SK-N-SH (cell line): Measurements from ENCODE around the gene PAPPA2. TPM values are rescaled to one million over a fixed set of nuclear protein-coding genes. Genes with fewer than 3 reads are reported as not detected.

Source experiments
- CTCF ChIA-PET: fragments of 300-600, 350-600 bp; formaldehyde crosslinking; extraction: SDS; loops from one replicate; lab custom pipeline; 2021; lab: Yijun Ruan, JAX
- POLR2A ChIA-PET: fragments of 350-600 bp; sonication (Branson Sonifier 250); formaldehyde crosslinking; extraction: SDS; loops from one replicate; lab custom pipeline; 2020; ENCODE audit warnings: antibody characterized with exemption, inconsistent platforms; lab: Yijun Ruan, JAX
- DNase-seq: peaks from one replicate; pipeline ENCODE4 v3.0.0; 2012
- H2AFZ ChIP-seq: fragments of 200-600 bp; sonication (generic); 2 replicates; pipeline ENCODE4 v1.8.1; 2016; ENCODE audit warnings: antibody characterized with exemption, mild to moderate bottlenecking, low read depth
- H3F3A ChIP-seq: fragments of 200-600 bp; sonication (generic); replicated peaks from 2 replicates; pipeline ENCODE3; 2016; ENCODE audit warnings: antibody characterized with exemption, mild to moderate bottlenecking; ENCODE audit not compliant: insufficient read depth
- H3K27ac ChIP-seq, 2 experiments: fragments of 200-500 bp in 1 of 2; fragments of 200-600 bp in 1 of 2; sonication (Bioruptor generic) in 1 of 2; sonication (generic), shearing (Covaris generic) in 1 of 2; 2 replicates each; pipeline versions ENCODE4 v1.5.1 to v1.6.1; 2014 to 2016; ENCODE audit warnings: low read depth in 2 of 2, inconsistent platforms in 1 of 2, low read length in 1 of 2, mild to moderate bottlenecking in 1 of 2, mixed read lengths in 1 of 2
- H3K27me3 ChIP-seq: fragments of 200-600 bp; sonication (generic), shearing (Covaris generic); 2 replicates; pipeline ENCODE4 v1.6.1; 2016; ENCODE audit warnings: mixed run types; ENCODE audit not compliant: insufficient read depth
- H3K36me3 ChIP-seq, 2 experiments: fragments of 200-500 bp in 1 of 2; fragments of 200-600 bp in 1 of 2; sonication (Bioruptor generic) in 1 of 2; sonication (generic) in 1 of 2; replicated peaks in 1 of 2; 2 replicates each; pipeline versions ENCODE3 to v1.5.1; 2014 to 2016; ENCODE audit warnings: low read length in 1 of 2, mild to moderate bottlenecking in 1 of 2; ENCODE audit not compliant: insufficient read depth in 2 of 2, control insufficient read depth in 1 of 2
- H3K4me1 ChIP-seq, 2 experiments: fragments of 200-500 bp in 1 of 2; fragments of 200-600 bp in 1 of 2; sonication (Bioruptor generic) in 1 of 2; sonication (generic), shearing (Covaris generic) in 1 of 2; 2 replicates each; pipeline versions ENCODE4 v1.5.1 to v1.6.1; 2014 to 2016; ENCODE audit warnings: low read depth in 1 of 2, low read length in 1 of 2, mixed run types in 1 of 2; ENCODE audit not compliant: insufficient read depth in 2 of 2, control insufficient read depth in 1 of 2
- H3K4me2 ChIP-seq: fragments of 200-600 bp; sonication (generic), shearing (Covaris generic); 2 replicates; pipeline ENCODE4 v1.6.1; 2017; ENCODE audit warnings: mixed run types
- H3K4me3 ChIP-seq, 2 experiments: fragments of 200-500 bp in 1 of 2; fragments of 200-600 bp in 1 of 2; sonication (Bioruptor generic) in 1 of 2; sonication (generic), shearing (Covaris generic) in 1 of 2; 2 replicates each; pipeline versions ENCODE4 v1.5.1 to v1.8.1; 2014 to 2016; ENCODE audit warnings: low read depth in 2 of 2, inconsistent platforms in 1 of 2, low read length in 1 of 2, mild to moderate bottlenecking in 1 of 2, mixed read lengths in 1 of 2, moderate library complexity in 1 of 2
- H3K79me2 ChIP-seq: fragments of 200-600 bp; sonication (generic); 2 replicates; pipeline ENCODE4 v1.8.1; 2017; ENCODE audit warnings: mild to moderate bottlenecking; ENCODE audit not compliant: insufficient read depth
- H3K9ac ChIP-seq: fragments of 200-600 bp; sonication (generic); 2 replicates; pipeline ENCODE4 v1.6.1; 2017; ENCODE audit warnings: mixed run types
- H3K9me2 ChIP-seq: fragments of 200-600 bp; sonication (generic); 2 replicates; pipeline ENCODE4 v1.6.1; 2017; ENCODE audit warnings: mixed run types
- H3K9me3 ChIP-seq: fragments of 200-600 bp; sonication (generic); 2 replicates; pipeline ENCODE4 v1.6.1; 2017; ENCODE audit warnings: mixed run types, mild to moderate bottlenecking, moderate library complexity
- H4K20me1 ChIP-seq: fragments of 200-600 bp; sonication (generic); 2 replicates; pipeline ENCODE4 v1.6.1; 2017; ENCODE audit warnings: mild to moderate bottlenecking, mixed run types; ENCODE audit not compliant: insufficient read depth
- CHD2 ChIP-seq: fragments of 150-350 bp; IDR thresholded peaks from 2 replicates; pipeline ENCODE4 v1.6.1; 2018; ENCODE audit warnings: low read length; ENCODE audit not compliant: partially characterized antibody
- EZH2phosphoT487 ChIP-seq: fragments of 200-600 bp; sonication (generic); IDR thresholded peaks from 2 replicates; pipeline ENCODE4 v1.6.1; 2017; ENCODE audit warnings: low read depth, mixed run types, mild to moderate bottlenecking, antibody characterized with exemption, moderate library complexity, borderline replicate concordance
- JUND ChIP-seq: IDR thresholded peaks from 2 replicates; pipeline ENCODE4 v1.4.0; 2012
- MEF2A ChIP-seq: IDR thresholded peaks from 2 replicates; pipeline ENCODE4 v1.4.0; 2012; ENCODE audit warnings: low read depth, borderline replicate concordance
- RAD21 ChIP-seq: IDR thresholded peaks from 2 replicates; pipeline ENCODE4 v1.6.1; 2012; ENCODE audit warnings: mild to moderate bottlenecking, low read length
- RCOR1 ChIP-seq: fragments of 150-350 bp; IDR thresholded peaks from 2 replicates; pipeline ENCODE4 v1.6.1; 2017; ENCODE audit warnings: antibody characterized with exemption, low read length
- RXRA ChIP-seq: IDR thresholded peaks from 2 replicates; pipeline ENCODE4 v1.4.0; 2012; ENCODE audit warnings: low read depth, mild to moderate bottlenecking, borderline replicate concordance
- SIN3A ChIP-seq: IDR thresholded peaks from 2 replicates; pipeline ENCODE4 v1.6.1; 2012; ENCODE audit warnings: low read depth, mild to moderate bottlenecking, low read length, moderate library complexity, borderline replicate concordance
- SMC3 ChIP-seq: IDR thresholded peaks from 2 replicates; pipeline ENCODE4 v1.6.1; 2012; ENCODE audit warnings: low read depth, low read length, improper control_type of control experiment
- TEAD4 ChIP-seq: IDR thresholded peaks from 2 replicates; pipeline ENCODE4 v1.4.0; 2012; ENCODE audit warnings: mild to moderate bottlenecking, borderline replicate concordance; ENCODE audit not compliant: insufficient read depth
- YY1 ChIP-seq: IDR thresholded peaks from 2 replicates; pipeline ENCODE4 v1.4.0; 2012; ENCODE audit warnings: low read depth, mild to moderate bottlenecking
- WGBS: methylation state at CpG from one replicate; pipeline ENCODE4 v1.1.6; 2017; ENCODE audit warnings: low lambda C conversion rate; 5-methylcytosine and 5-hydroxymethylcytosine counted together
- polyA plus RNA-seq, 3 experiments: library from polyadenylated mRNA; depleted of rRNA; stranded (reverse); fragments of >200 nt; gene quantifications; 2 replicates each; pipeline ENCODE4 v1.2.3, GENCODE V29; 2012
- TF ChIP-seq, protein P1 (sequence below): IDR thresholded peaks from 2 replicates; pipeline ENCODE4 v1.4.0; 2012; ENCODE audit warnings: low read depth, borderline replicate concordance
- TF ChIP-seq, protein P2 (sequence below): fragments of 200-600 bp; sonication (generic); IDR thresholded peaks from 2 replicates; pipeline ENCODE4 v1.6.1; 2017; ENCODE audit warnings: antibody characterized with exemption, mild to moderate bottlenecking, moderate library complexity
- TF ChIP-seq, protein P3 (sequence below): fragments of 150-350 bp; IDR thresholded peaks from 2 replicates; pipeline ENCODE4 v1.6.1; 2017; ENCODE audit warnings: antibody characterized with exemption, low read length, low read depth, borderline replicate concordance
- TF ChIP-seq, protein P4 (sequence below): IDR thresholded peaks from 2 replicates; pipeline ENCODE4 v1.6.1; 2012; ENCODE audit warnings: mild to moderate bottlenecking, low read depth, low read length, moderate library complexity

Gene PAPPA2
- polyA plus RNA-seq, 1 of the 3 experiments (the other 2 are of a cell fraction): 0.02 TPM

DNA sequence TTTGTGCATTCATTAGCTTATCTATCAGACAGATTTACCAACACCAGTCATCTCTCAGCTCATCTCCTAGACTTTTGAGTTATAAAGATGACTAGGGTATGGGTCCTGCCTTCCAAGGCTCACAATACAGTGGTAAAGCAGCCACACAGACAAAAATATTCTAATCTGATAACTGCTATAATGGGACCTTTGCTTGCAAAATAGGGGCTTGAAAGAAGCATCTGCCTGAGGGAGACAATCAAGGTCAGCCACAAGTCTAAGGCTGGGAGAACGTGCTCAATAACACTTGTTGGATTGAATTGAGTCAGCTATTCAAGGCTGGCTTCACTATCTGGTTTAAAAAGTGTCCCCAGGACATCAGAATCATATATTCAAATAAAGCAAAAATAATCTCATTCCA is 1.4 kb upstream of the PAPPA2 start:
- POLR2A ChIA-PET: no interaction called here

DNA sequence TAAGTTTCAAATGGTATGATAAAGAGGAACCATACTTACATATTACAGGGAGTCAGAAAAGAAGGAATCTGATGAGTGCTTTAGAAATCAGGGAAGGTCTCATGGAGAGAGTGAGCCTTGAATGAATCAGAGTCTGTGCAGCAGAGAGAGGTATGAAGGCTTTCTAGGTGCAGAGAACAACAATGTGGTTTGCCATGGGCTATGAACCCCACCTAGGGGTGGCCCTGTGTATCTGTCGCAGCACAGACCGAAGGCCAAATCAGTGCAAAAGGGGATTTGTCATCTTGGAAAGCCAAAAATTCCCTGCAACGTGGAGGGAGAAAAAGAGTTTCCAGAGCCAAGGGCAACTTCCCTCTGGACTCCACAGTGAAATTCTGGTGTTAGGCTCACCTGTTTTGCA is 3.5 kb downstream of the PAPPA2 start:
- H3K79me2 ChIP-seq: no peaks in the 10 kb centered on the region
- no peak overlapping the region for H3K4me3 ChIP-seq
- H3K9ac ChIP-seq: no peak overlapping the region
- WGBS: 13% methylated on average over 3 of the region's 3 CpGs
- H2AFZ ChIP-seq: no peak overlapping the region
- no peaks in the 10 kb centered on the region for H4K20me1 ChIP-seq
- ChIA-PET POLR2A (no interaction called here), CTCF (no interaction called here)
- H3K4me1 ChIP-seq: no peaks in the 10 kb centered on the region
- peak; percentile 21 for DNase-seq
- no peaks in the 10 kb centered on the region for H3F3A ChIP-seq
- no peak overlapping the region for H3K4me2 ChIP-seq
- H3K36me3 ChIP-seq: no peaks in the 10 kb centered on the region
- H3K27me3 ChIP-seq: no peaks in the 10 kb centered on the region
- no peak overlapping the region for H3K27ac ChIP-seq
- H3K9me3 ChIP-seq: no peaks in the 10 kb centered on the region
- H3K9me2 ChIP-seq: no peaks in the 10 kb centered on the region
- TF ChIP-seq JUND (no peak), RAD21 (peak; percentile 50), RXRA (no peak), RCOR1 (no peak), MEF2A (no peak), EZH2phosphoT487 (no peak), CHD2 (no peak), SMC3 (no peak), TEAD4 (no peak), SIN3A (no peak)
- TF ChIP-seq, protein P1, sequence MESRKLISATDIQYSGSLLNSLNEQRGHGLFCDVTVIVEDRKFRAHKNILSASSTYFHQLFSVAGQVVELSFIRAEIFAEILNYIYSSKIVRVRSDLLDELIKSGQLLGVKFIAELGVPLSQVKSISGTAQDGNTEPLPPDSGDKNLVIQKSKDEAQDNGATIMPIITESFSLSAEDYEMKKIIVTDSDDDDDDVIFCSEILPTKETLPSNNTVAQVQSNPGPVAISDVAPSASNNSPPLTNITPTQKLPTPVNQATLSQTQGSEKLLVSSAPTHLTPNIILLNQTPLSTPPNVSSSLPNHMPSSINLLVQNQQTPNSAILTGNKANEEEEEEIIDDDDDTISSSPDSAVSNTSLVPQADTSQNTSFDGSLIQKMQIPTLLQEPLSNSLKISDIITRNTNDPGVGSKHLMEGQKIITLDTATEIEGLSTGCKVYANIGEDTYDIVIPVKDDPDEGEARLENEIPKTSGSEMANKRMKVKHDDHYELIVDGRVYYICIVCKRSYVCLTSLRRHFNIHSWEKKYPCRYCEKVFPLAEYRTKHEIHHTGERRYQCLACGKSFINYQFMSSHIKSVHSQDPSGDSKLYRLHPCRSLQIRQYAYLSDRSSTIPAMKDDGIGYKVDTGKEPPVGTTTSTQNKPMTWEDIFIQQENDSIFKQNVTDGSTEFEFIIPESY: no peak
- TF ChIP-seq, protein P2, sequence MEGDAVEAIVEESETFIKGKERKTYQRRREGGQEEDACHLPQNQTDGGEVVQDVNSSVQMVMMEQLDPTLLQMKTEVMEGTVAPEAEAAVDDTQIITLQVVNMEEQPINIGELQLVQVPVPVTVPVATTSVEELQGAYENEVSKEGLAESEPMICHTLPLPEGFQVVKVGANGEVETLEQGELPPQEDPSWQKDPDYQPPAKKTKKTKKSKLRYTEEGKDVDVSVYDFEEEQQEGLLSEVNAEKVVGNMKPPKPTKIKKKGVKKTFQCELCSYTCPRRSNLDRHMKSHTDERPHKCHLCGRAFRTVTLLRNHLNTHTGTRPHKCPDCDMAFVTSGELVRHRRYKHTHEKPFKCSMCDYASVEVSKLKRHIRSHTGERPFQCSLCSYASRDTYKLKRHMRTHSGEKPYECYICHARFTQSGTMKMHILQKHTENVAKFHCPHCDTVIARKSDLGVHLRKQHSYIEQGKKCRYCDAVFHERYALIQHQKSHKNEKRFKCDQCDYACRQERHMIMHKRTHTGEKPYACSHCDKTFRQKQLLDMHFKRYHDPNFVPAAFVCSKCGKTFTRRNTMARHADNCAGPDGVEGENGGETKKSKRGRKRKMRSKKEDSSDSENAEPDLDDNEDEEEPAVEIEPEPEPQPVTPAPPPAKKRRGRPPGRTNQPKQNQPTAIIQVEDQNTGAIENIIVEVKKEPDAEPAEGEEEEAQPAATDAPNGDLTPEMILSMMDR: peak; percentile 18; the same call in 1 of the 2 replicates
- TF ChIP-seq, protein P3, sequence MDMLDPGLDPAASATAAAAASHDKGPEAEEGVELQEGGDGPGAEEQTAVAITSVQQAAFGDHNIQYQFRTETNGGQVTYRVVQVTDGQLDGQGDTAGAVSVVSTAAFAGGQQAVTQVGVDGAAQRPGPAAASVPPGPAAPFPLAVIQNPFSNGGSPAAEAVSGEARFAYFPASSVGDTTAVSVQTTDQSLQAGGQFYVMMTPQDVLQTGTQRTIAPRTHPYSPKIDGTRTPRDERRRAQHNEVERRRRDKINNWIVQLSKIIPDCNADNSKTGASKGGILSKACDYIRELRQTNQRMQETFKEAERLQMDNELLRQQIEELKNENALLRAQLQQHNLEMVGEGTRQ: no peak

More for the DNA sequence above, 1.4 kb upstream of the PAPPA2 start:
- H3K4me1 ChIP-seq: no peaks in the 10 kb centered on the region
- no peak overlapping the region for H3K4me3 ChIP-seq
- TF ChIP-seq TEAD4: no peak
- TF ChIP-seq, protein P3: no peak
- TF ChIP-seq YY1: no peak
- TF ChIP-seq, protein P4, sequence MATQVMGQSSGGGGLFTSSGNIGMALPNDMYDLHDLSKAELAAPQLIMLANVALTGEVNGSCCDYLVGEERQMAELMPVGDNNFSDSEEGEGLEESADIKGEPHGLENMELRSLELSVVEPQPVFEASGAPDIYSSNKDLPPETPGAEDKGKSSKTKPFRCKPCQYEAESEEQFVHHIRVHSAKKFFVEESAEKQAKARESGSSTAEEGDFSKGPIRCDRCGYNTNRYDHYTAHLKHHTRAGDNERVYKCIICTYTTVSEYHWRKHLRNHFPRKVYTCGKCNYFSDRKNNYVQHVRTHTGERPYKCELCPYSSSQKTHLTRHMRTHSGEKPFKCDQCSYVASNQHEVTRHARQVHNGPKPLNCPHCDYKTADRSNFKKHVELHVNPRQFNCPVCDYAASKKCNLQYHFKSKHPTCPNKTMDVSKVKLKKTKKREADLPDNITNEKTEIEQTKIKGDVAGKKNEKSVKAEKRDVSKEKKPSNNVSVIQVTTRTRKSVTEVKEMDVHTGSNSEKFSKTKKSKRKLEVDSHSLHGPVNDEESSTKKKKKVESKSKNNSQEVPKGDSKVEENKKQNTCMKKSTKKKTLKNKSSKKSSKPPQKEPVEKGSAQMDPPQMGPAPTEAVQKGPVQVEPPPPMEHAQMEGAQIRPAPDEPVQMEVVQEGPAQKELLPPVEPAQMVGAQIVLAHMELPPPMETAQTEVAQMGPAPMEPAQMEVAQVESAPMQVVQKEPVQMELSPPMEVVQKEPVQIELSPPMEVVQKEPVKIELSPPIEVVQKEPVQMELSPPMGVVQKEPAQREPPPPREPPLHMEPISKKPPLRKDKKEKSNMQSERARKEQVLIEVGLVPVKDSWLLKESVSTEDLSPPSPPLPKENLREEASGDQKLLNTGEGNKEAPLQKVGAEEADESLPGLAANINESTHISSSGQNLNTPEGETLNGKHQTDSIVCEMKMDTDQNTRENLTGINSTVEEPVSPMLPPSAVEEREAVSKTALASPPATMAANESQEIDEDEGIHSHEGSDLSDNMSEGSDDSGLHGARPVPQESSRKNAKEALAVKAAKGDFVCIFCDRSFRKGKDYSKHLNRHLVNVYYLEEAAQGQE: no peak
- no peak for TF ChIP-seq EZH2phosphoT487
- TF ChIP-seq JUND: no peak
- TF ChIP-seq, all 33 proteins: peak for 0
- Histone ChIP-seq H3K27me3 (no peaks in the 10 kb centered on the region), H3K4me2 (no peak overlapping the region), H3K9me3 (no peaks in the 10 kb centered on the region), H2AFZ (no peak overlapping the region), H3K79me2 (no peaks in the 10 kb centered on the region), H3K9ac (no peak overlapping the region), H3F3A (no peaks in the 10 kb centered on the region), H3K36me3 (no peaks in the 10 kb centered on the region), H3K9me2 (no peaks in the 10 kb centered on the region), H4K20me1 (no peaks in the 10 kb centered on the region), H3K27ac (no peak overlapping the region)
- WGBS: 19% methylated on average over 1 of the region's 1 CpG
- no peak for DNase-seq
- CTCF ChIA-PET: no interaction called here
